NCI-H510A (cell line): ENCODE data around the gene HDAC5.

Experiments
- DNase-seq: peaks from one replicate; lab custom pipeline; 2025; lab: John Stamatoyannopoulos, UW

The HDAC5 gene

DNA sequence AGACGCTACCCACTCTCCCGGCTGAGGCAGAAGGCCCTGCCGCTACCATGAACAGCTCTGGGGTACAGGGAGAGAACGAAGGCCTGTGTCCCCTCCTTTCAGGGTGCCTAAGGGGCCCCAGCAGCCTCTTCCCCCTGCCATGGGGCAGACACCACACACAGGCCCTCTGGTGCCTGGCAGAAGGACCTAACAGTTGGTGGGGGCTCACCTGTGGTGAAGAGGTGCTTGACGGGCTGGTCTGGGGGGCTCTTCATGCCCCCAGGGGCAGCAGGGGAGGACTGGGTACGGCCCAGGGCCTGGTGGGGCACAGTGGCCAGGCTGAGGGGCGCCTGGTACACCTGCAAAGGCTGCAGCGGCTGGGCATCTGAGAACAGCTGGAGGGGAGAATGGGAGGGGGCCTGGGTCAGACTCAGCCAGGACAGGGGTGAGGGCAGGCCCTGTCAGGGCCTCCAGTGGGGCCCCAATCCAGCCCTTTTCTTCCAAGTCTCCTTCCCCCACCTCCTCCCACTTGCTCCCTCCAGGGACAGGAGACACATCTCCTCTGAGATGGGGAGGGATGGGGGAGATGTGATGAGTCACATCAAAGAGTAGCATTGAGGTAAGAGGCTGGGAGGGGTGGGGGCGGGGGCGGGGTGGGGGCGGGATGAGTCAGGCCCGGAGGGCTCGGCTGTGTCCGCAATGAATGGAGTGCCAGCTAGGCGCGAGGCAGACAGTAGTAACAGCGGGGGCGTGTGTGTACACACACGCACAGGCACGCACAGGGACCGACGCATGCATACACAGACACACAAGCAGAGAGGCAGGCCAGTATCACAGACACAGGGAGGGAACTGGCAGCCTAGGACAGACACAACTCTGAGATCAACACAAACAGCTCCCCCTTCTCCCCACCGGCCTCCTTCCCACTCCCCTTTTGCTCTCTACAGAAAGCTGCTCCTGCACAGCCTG lies 36.8 kb downstream of the HDAC5 start:
- peak; percentile 35 for DNase-seq

DNA sequence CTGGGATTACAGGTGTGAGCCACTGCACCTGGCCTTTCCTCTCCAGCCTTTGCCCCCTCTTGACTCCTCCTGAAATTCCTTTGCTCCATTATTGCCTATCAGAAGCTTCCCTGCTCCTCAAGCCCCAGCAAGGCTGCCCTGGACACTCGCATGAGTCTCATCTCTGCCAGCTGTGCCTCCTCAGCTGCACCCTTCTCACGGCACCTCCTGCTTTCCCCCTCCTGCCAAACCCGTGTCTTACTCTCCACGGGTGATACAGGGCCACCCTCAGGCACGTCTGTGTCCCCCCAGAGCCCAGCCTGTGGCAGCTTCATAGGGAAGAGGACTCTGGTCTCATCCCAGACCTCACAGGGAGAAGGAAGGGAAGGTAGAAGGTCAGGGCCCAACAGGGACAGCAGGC lies 37.5 kb downstream of the HDAC5 start:
- DNase-seq = no peak

DNA sequence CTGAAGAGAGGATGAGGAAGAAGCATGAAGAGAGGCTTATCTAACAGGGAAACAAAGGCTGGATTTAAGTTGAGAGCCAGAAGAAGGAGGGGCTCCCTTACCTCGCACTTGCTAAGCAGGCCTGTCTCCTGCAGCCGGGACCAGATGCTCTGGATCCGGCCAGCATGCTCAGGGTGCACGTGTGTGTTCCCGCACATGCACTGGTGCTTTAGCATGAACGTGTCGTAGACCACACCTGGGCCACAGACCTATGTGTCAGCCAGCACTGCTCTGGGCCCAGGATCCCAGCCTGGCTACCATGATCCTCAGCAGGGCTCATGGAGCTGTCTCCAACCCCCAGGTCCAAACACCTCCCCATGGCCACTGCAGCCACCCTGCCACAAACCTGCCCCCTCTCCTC lies 38.5 kb downstream of the HDAC5 start:
- DNase-seq = no peak

DNA sequence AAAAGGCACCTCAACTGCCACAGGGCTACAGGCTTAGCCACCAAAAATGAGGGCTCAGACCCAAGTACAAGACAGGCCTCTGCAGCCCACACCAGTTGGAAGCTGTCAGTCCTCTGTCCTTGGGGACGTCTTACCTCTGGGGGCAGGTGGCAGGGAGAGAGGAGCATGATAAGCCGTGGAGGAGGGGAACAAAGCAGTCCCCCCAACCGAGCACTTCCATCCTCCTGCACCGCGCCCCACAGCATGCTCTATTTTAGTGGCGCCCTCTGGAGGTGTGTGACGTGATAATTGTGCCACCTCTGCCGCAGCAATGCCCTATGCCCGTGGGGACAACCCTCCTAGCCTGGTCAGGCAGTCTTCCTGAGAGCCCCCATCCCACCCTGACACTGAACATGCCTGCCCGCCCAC lies 39.3 kb downstream of the HDAC5 start:
- DNase-seq = no peak

DNA sequence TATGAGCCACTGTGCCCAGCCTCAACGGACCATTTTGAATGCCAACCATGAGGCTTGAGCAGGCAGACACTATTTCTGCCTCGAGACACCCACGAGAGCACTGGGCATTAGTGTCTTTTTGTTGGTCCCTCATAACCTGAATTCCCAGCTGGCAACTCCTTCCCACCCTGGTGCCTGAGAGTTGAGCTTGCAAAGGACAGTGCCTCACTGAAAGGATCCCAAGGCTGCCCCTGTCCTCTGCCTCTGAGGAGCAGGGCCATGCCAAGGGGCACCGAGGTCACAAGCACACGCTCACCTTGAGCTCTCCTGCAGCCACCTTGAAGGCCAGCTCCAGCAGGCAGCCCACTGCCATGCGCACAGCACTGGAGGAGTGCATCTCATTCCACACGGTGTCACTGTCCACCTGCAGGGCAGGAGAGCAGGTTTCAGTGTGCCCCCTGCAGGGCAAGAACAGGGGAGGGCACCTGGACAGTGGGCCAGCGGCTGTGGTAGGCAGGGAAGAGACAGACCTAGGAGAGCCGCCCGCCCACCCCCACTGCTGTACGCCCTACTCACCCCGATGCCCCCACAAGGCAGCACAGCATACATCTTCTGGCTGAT lies 40.1 kb downstream of the HDAC5 start:
- DNase-seq = no peak

DNA sequence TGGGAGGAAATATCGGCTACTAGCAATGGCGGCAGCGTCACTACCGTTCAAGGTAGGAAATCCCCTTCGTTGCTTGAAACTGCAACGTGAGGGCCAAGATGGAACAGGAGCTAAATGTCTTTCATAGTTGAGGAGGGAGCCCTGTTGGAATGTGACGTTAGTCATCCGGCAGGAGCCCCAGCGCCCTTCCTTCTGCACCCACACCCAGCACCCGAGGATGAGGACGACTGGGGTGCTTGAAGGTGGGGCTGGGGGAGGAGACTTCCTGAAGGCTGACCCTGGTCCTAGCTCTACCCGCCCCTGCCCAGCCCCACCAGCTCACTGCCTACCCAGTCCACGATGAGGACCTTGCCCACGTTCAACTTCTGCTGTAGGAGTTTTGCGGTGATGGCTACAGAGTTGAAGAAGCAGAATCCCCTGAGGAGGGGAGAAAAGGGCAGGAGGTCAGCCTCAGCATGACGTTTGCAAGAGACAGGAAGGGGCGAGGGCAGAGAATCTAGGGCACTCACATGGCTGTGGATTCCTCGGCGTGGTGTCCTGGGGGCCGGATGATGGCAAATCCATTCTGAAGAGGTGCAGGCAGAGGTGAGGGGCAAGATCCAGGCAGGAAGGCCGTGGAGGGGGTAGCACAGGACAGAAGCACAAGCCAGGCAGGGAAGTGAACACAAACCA lies 41.0 kb downstream of the HDAC5 start:
- DNase-seq = no peak

DNA sequence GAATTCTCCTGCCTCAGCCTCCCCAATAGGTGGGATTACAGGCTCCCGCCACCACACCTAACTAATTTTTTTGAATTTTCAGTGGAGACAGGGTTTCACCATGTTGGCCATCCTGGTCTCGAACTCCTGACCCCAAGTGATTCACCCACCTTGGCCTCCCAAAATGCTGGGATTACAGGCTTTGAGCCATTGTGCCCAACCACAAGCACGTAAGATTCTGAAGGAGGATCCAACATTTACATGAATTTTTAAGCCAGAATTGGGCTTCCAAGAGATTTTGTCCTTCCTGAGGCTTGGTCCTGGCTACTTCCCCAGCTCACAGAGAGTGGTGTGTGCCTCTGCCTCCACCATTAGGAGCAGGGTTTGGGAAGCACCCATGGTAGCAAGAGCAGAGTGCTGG lies 41.8 kb downstream of the HDAC5 start:
- DNase-seq = no peak

DNA sequence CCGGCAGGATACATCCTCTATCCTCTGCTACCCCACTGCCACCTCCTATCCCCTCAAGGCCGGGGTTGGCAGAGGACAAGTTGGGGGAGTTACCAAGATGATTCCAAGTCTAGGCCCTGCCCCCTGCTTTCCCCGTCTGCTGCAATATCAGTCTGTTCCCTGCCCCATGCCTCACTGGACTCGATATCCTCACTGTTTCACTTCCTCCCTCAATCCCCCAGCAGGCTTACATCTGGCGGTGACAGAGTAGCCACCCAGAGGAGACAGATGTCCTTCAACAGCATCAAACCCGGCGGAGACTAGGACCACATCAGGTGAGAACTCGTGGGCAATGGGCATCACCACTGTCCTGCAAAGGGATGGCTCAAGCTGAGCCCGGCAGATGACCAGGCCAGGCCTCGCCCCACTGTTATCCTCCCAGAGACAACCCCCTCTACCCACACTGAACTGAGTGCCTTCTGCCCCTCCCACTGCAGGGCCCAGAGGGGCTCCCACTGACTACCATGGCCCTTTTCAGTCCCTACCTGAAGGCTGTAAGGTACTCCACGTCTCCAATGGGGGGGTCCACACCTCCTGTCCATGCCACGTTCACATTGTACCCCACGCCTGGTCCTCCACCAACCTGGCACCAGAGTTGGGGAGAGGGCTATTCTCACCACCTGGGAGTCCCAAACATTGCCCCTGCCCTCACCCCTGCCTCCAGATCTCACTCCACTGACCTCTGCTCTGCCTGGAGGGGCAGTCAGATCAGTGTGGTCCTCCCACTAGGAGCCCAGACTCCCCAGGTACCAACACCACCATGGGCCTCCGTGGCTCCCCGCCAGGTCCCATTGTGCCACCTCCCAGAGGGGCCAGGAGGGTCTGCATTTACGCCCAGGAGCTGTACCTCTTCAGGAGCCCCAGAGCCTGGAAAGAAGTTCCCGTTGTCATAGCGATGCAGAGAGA lies 43.3 kb downstream of the HDAC5 start:
- no peak for DNase-seq

DNA sequence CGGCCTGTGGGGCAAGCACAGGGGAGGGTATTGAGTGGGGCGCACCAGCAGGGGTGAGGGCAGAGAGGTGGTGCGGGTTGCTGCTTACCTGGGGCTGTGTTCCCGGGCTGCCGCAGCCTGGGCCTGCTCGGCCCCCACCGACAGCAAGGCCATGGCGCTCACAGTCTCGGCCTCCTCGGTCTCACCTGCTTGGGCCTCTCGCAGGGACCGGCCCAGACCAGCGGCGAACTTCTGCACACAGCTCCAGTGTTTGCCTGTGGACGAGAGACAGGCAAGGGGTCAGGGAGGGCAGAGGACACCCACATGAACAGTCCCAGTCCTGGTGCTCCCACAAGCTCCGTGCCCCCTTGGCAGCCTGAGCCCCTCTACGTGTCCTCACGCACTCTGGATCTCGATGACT lies 45.0 kb downstream of the HDAC5 start:
- no peak for DNase-seq

DNA sequence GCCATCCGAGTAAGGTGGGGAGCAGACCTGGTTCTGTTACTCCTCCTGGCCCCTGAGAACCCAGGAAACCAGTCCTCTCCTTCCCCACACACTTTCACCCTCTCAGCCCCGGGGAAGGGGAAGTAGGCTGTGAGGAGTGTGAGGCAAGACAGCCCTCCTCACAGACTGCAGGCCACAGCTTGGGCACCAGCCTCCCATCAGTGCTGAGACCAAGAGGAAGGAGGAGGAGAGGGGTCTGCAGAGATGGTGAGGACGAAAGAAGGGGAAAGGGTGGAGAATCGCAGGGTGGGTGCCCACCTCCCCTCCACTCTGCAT lies 45.9 kb downstream of the HDAC5 start:
- DNase-seq = no peak

DNA sequence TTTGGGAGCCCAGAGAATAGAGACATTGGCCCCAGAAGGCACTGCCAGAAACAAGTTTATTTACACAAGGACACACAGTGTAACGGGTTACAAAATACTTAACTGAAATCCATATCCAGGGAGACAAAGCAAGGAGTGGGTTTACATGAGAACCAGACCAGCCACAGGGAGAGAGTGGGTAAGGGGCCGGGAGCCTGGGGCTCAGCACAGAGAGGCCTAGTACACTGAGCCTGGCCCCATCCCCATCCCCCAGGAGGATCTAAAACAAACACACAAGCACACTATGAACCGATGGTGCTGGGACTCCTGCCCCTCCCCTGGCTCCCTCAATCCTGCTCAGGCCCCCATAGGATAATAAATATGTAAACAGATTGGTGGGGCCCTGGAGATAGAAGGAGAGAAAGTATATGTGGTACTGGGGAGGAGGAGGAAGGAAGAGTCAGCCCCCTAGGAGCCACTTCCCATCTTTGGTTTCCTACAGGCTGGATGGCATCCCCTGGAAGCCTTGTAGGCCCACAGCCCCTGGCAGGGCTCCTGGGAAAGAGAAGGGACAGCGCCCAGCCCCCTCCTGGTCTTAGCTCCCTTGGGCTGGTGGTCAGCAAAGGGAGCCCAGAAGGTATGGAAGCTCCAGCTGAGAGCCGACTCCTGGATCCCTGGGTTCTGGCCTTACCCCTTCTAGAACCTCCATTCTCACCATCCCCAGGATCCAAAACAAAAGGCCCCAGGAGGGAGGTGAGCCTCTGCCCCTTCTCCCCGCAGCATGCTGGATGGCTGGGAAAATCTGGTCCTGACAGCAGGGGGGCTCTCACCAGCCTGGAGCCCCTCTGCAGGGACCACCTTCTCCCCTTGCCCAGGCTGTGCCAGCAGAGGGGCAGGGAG lies 46.5 kb downstream of the HDAC5 start:
- DNase-seq = no peak

DNA sequence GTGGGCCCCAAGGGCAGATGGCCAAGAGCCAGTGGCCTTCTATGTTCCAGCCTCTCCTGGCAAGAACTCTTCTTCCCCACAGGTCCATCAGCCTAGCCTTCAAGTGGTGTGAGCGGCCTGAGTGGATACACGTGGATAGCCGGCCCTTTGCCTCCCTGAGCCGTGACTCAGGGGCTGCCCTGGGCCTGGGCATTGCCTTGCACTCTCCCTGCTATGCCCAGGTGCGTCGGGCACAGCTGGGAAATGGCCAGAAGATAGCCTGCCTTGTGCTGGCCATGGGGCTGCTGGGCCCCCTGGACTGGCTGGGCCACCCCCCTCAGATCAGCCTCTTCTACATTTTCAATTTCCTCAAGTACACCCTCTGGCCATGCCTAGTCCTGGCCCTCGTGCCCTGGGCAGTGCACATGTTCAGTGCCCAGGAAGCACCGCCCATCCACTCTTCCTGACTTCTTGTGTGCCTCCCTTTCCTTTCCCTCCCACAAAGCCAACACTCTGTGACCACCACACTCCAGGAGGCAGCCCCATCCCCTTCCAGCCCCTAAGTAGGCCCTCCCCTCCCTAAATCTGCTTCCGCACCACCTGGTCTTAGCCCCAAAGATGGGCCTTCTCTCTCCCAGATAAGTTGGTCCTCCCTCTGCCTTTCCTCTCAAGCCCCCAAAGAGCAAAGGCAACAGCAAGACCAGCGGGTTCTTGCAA lies 47.7 kb downstream of the HDAC5 start:
- no peak for DNase-seq

DNA sequence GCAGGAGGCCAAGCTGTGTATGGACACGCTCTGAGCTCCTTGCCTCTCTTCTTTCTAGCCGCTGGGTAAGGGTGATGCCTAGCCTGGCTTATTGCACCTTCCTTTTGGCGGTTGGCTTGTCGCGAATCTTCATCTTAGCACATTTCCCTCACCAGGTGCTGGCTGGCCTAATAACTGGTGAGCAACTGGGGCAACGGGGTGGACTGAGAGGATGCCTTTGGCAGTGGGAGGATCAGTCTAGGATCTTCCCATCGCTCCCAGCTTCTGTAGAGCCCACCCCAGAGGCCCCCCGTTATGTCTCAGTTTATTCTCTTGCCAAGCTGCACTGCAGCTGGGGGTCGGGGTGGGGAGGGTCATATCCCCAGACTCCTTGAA lies 48.5 kb downstream of the HDAC5 start:
- no peak for DNase-seq

DNA sequence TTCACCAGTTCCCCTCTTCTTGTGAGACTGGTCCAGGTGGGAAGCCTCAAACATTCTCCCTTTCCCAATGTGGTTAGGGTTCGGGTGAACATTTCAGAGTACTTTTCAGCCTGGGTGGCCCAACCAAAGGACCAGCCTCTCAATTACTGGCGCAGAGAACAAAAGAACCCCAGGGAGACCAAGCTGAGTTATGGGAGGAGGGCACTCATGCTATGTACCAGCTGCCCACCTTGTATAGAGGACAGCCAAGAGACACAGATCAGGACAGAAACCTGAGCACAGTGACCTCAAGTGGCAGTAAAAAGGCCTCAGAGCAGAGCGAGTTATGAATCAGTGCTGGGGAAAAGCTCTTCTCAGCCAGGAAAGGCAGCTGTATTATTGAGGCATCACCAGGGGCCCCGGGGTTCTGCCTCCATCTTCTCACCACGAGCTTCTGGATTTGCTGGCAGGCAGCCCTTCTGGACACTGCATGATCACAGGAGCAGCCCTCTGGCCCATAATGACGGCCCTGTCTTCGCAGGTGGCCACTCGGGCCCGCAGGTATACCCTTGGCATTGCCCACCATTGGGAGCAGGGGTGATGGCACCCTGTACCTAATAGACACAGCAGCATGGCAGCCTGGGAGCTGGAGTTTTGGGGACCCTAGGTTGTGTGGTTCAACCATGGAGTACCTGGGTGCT lies 49.1 kb downstream of the HDAC5 start:
- DNase-seq = no peak

DNA sequence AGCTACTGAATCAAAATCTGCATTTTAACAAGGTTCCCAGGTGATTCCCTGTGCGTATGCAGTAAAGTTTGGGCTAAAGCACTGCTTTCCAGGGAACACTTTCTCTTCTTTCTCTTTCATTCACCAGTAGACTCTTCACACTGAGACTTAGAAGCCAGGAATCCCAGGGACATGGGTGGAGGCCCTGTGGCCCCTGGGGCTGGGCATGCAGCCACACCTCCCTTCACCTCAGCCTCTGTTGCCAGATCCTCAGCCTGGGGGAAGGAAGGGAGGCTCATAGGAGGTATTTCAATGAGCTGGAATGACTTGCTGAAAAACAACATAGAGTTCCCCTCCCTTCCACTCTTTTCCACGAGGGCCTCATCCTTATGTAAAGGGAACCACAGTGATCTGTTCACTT lies 51.7 kb downstream of the HDAC5 start:
- no peak for DNase-seq

DNA sequence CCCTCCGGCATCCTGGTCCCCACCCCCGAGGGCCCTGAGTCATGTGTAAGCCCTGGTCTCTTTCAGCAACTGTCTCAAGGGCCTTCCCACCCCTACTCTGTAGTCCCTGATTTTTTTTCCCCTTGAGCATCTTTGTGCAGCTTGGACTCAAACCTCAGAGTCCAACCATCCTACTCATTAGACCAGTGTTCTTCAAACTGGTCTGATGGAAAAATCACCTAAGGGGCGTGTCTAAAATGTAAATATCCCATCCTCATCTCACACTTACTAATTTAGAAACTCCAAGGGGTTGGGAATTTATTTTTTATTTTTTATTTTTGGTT lies 52.3 kb downstream of the HDAC5 start:
- DNase-seq = no peak

DNA sequence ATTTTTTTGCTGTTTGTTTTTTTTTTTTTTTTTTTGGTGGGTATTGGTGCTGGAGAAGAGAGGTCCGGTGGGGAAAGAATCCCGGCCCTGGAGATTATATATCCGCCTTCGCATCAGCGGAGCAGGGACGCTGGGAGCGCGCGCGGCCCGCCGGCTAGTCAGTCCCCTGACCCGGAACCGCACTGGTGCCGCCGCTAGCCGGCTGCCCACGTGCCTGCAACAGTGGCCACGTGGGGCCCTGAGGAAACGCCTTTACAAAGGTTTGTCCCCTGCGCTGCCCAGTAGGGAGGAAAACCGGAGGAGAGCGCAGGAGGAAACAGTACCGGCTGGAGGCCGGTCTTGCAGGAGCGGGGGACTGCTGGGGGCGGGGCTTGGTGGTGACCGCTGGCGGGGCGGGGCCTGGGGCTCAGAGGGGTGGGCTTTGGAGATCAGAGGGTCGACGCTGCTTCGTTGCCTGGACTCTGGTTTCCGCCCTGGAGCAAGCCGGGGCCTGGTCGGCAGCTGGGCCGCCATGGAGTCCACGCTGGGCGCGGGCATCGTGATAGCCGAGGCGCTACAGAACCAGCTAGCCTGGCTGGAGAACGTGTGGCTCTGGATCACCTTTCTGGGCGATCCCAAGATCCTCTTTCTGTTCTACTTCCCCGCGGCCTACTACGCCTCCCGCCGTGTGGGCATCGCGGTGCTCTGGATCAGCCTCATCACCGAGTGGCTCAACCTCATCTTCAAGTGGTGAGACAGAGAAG lies 52.8 kb downstream of the HDAC5 start, which contains the start of gene G6PC3:
G6PC3 (plus strand) TSS at position 281 of the 743 bp plus-strand sequence; CDS start at position 512, 231 bp downstream.
- peak; percentile 98 for DNase-seq

DNA sequence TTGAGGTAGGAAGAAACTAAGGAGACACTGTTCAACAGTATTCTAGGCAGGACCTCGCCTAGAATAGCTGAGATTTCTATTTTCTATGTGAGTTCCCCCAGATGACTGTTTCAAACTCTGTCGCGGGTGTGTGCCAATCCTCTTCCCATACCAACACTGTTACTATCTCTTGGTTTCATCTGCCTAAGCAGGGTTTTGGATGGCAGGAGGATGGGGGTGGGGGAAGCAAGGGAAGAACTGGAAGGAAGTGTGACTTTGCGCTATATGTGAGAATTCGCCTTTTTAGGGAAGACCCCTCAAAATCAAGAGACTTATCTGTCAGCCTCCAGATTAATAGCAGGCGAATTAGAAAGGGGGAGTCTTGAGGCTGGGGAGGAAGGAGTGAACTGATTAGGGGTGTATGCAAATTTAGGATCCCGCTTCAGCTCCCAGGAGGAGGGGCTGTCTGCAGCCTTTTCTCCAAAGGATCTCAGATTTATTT lies 53.4 kb downstream of the HDAC5 start:
- DNase-seq = no peak

DNA sequence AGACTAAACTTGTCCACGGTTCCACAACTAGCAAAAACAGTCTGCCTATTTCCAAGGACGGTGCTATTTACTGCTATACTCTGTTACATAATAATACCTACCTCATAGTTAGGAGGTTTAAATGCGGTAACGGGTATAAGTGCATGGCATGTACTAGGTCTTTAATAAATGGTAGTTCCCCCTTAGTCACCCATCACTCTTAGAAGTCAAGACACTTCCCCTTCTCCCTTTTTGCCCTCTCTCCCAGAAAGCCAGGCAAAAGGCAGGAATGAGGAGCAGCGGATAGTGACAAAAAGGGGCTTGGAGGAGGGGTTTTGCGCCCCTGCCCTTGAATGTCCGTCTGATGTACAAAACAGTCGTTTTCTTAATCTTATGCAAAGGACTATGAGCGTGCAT lies 55.9 kb downstream of the HDAC5 start:
- no peak for DNase-seq
